ENCODE measurements around the gene RPAP3. TPM values are rescaled to one million over a fixed set of nuclear protein-coding genes. Genes with fewer than 3 reads are reported as not detected.
"Not testable (repeated sequence)": the region's sequence is repeated elsewhere in the genome, so short reads cannot be mapped to it uniquely, and the experiment has no call there.

The RPAP3 gene
- polyA plus RNA-seq, 1 donor (not counting 4 experiments of a cell fraction or from before 2014, with no cell fraction given), result 22.9 TPM

DNA sequence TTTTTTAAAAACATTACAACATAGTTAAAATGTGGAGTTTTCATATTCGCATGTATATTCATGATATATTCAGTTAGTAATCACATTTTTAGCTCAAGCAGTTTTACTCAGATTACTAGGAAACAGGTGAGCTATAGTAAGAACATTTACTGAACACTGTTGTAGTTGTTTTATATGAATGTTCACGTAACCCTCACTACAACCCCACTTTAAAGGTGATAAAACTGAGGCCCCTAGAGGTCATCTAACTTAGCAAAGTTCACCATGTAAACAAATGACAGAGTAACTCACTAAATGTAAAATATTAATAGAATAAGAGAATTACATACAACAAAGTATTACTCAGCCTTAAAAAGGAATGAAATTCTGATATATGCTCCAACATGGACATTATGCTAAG, 26.0 kb downstream of the RPAP3 start:
- H3K27ac ChIP-seq (ENCODE audit: control insufficient read depth, insufficient read depth, low read length), result no peak overlapping the region
- H2AFZ ChIP-seq (ENCODE audit: control insufficient read depth, low read length), result no peak overlapping the region
- H3K79me2 ChIP-seq (ENCODE audit: control insufficient read depth, insufficient read depth, low read length), result no peaks in the 10 kb centered on the region
- no peaks in the 10 kb centered on the region for H3K36me3 ChIP-seq (ENCODE audit: control insufficient read depth in 2 of 2, extremely low read depth in 1 of 2, insufficient read depth in 2 of 2, low read length in 2 of 2)
- no peaks in the 10 kb centered on the region for H3K9me3 ChIP-seq (ENCODE audit: control insufficient read depth, low read depth, low read length)
- H3K9me1 ChIP-seq (ENCODE audit: control insufficient read depth, extremely low read depth, insufficient read depth, low read length), result no peaks in the 10 kb centered on the region
- no peaks in the 10 kb centered on the region for H3K4me1 ChIP-seq (ENCODE audit: control insufficient read depth, extremely low read depth, insufficient read depth, low read length)
- no peaks in the 10 kb centered on the region for H3K27me3 ChIP-seq (ENCODE audit: control insufficient read depth, extremely low read depth, insufficient read depth, low read length)
- FAIRE-seq (no peak), DNase-seq (ENCODE audit: low read depth, low spot score) (no peak)
- H4K20me1 ChIP-seq (ENCODE audit: control insufficient read depth, extremely low read depth, insufficient read depth, low read length), result no peaks in the 10 kb centered on the region
- dilution Hi-C loops (cut with MboI; ENCODE audit: extremely low pct_ligation_motif_present, low sequenced_read_pairs), result no loop called here
- no peak overlapping the region for H3K4me3 ChIP-seq (ENCODE audit: control insufficient read depth in 2 of 3, extremely low read depth in 1 of 3, insufficient read depth in 2 of 3, low read depth in 1 of 3, low read length in 3 of 3)
- TF ChIP-seq CTCF (optimal IDR thresholded peaks at IDR 0.05 in 1 of 3, IDR thresholded peaks at IDR 0.05 in 1 of 3, conservative IDR thresholded peaks at IDR 0.05 in 1 of 3; ENCODE audit: extremely low read depth in 1 of 3, insufficient read depth in 2 of 3, low read length in 3 of 3) (no peak), EZH2 (IDR thresholded peaks at IDR 0.05; ENCODE audit: low read length) (no peak)
- H3K4me2 ChIP-seq (ENCODE audit: control insufficient read depth, extremely low read depth, insufficient read depth, low read depth, low read length), result no peak overlapping the region
- H3K9ac ChIP-seq (ENCODE audit: control insufficient read depth, extremely low read depth, insufficient read depth, low read length), result no peak overlapping the region

GRCh38 chr12:47672068-47672467, 33.8 kb downstream of the RPAP3 start:
- H3K4me3 ChIP-seq (ENCODE audit: control insufficient read depth in 2 of 3, extremely low read depth in 1 of 3, insufficient read depth in 2 of 3, low read depth in 1 of 3, low read length in 3 of 3), result no peak overlapping the region
- DNase-seq (ENCODE audit: low read depth, low spot score) (no peak), FAIRE-seq (no peak)
- H2AFZ ChIP-seq (ENCODE audit: control insufficient read depth, low read length), result no peak overlapping the region
- H3K36me3 ChIP-seq (ENCODE audit: control insufficient read depth in 2 of 2, extremely low read depth in 1 of 2, insufficient read depth in 2 of 2, low read length in 2 of 2), result peaks cover 0 to 5% of the 10 kb centered on the region in 2 experiments
- no peaks in the 10 kb centered on the region for H3K4me1 ChIP-seq (ENCODE audit: control insufficient read depth, extremely low read depth, insufficient read depth, low read length)
- H3K9me1 ChIP-seq (ENCODE audit: control insufficient read depth, extremely low read depth, insufficient read depth, low read length), result no peaks in the 10 kb centered on the region
- TF ChIP-seq CTCF (optimal IDR thresholded peaks at IDR 0.05 in 1 of 3, IDR thresholded peaks at IDR 0.05 in 1 of 3, conservative IDR thresholded peaks at IDR 0.05 in 1 of 3; ENCODE audit: extremely low read depth in 1 of 3, insufficient read depth in 2 of 3, low read length in 3 of 3), result no peak
- no peak for TF ChIP-seq EZH2 (IDR thresholded peaks at IDR 0.05; ENCODE audit: low read length)
- no peaks in the 10 kb centered on the region for H3K79me2 ChIP-seq (ENCODE audit: control insufficient read depth, insufficient read depth, low read length)
- no peaks in the 10 kb centered on the region for H3K27me3 ChIP-seq (ENCODE audit: control insufficient read depth, extremely low read depth, insufficient read depth, low read length)
- H3K27ac ChIP-seq (ENCODE audit: control insufficient read depth, insufficient read depth, low read length), result no peak overlapping the region
- dilution Hi-C loops (cut with MboI; ENCODE audit: extremely low pct_ligation_motif_present, low sequenced_read_pairs), result no loop called here
- H4K20me1 ChIP-seq (ENCODE audit: control insufficient read depth, extremely low read depth, insufficient read depth, low read length), result no peaks in the 10 kb centered on the region
- H3K4me2 ChIP-seq (ENCODE audit: control insufficient read depth, extremely low read depth, insufficient read depth, low read depth, low read length), result no peak overlapping the region
- H3K9me3 ChIP-seq (ENCODE audit: control insufficient read depth, low read depth, low read length), result no peaks in the 10 kb centered on the region
- H3K9ac ChIP-seq (ENCODE audit: control insufficient read depth, extremely low read depth, insufficient read depth, low read length), result no peak overlapping the region

DNA sequence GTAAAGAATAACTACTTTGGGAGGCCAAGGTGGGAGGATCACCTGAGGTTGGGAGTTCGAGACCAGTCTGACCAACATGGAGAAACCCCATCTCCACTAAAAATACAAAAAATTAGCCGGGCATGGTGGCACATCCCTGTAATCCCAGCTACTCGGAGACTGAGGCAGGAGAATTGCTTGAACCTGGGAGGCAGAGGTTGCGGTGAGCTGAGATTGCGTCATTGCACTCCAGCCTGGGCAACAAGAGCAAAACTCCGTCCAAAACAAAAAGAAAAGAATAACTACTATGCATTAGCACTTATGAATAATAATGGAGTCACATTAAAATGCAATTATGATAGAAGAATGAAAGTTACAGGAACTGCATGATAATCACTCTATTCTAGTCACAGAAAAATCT, 37.9 kb downstream of the RPAP3 start:
- H3K79me2 ChIP-seq (ENCODE audit: control insufficient read depth, insufficient read depth, low read length); H3K4me3 ChIP-seq (ENCODE audit: control insufficient read depth in 2 of 3, extremely low read depth in 1 of 3, insufficient read depth in 2 of 3, low read depth in 1 of 3, low read length in 3 of 3); H3K9me1 ChIP-seq (ENCODE audit: control insufficient read depth, extremely low read depth, insufficient read depth, low read length); H3K4me1 ChIP-seq (ENCODE audit: control insufficient read depth, extremely low read depth, insufficient read depth, low read length); H3K4me2 ChIP-seq (ENCODE audit: control insufficient read depth, extremely low read depth, insufficient read depth, low read depth, low read length); H3K27me3 ChIP-seq (ENCODE audit: control insufficient read depth, extremely low read depth, insufficient read depth, low read length); H3K9ac ChIP-seq (ENCODE audit: control insufficient read depth, extremely low read depth, insufficient read depth, low read length); H4K20me1 ChIP-seq (ENCODE audit: control insufficient read depth, extremely low read depth, insufficient read depth, low read length); dilution Hi-C loops (cut with MboI; ENCODE audit: extremely low pct_ligation_motif_present, low sequenced_read_pairs); H3K27ac ChIP-seq (ENCODE audit: control insufficient read depth, insufficient read depth, low read length); H3K36me3 ChIP-seq (ENCODE audit: control insufficient read depth in 2 of 2, extremely low read depth in 1 of 2, insufficient read depth in 2 of 2, low read length in 2 of 2); DNase-seq (ENCODE audit: low read depth, low spot score); H2AFZ ChIP-seq (ENCODE audit: control insufficient read depth, low read length); FAIRE-seq; H3K9me3 ChIP-seq (ENCODE audit: control insufficient read depth, low read depth, low read length): not testable (repeated sequence)

All from keratinocyte (primary cell).